ENCODE measurements around the gene CCR7. TPM values are rescaled to one million over a fixed set of nuclear protein-coding genes. Genes with fewer than 3 reads are reported as not detected.

CCR7 gene
- total RNA-seq, 1 experiment from 2014 or later: 0.57 TPM

DNA sequence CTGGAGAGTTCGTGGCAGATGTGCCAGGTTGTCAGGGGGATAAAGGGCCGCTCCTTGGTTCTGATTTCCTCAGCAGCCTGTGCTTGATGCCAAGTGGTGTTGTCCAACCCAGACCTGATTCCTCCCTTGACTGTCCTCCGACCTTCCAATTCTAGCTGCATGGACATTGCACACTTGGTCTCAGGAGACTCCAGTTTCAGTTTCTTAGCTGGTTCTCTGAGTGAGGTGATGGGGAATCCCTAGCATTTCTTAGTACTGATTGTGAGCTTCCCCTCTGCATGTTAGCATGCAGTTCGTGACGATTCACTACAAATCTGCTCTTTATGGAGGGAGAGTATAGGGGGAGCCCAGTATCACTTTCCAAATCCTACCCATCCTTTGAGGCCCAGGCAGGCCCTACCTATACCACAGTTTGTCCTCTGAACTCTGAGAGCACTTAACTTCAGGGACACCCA, 12.4 kb upstream of the CCR7 start (continued):
- no peak for TF ChIP-seq SMAD4 (CRISPR knock-in tag; IDR thresholded peaks at IDR 0.05)
- no peak for TF ChIP-seq ZBTB21 (CRISPR knock-in tag; IDR thresholded peaks at IDR 0.05; ENCODE audit: borderline replicate concordance)
- TF ChIP-seq TP53 (CRISPR knock-in tag; IDR thresholded peaks at IDR 0.05): no peak
- TF ChIP-seq CREM (CRISPR knock-in tag; IDR thresholded peaks at IDR 0.05): no peak
- TF ChIP-seq, protein P1, sequence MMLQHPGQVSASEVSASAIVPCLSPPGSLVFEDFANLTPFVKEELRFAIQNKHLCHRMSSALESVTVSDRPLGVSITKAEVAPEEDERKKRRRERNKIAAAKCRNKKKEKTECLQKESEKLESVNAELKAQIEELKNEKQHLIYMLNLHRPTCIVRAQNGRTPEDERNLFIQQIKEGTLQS (CRISPR knock-in tag; conservative IDR thresholded peaks at IDR 0.05): no peak

DNA sequence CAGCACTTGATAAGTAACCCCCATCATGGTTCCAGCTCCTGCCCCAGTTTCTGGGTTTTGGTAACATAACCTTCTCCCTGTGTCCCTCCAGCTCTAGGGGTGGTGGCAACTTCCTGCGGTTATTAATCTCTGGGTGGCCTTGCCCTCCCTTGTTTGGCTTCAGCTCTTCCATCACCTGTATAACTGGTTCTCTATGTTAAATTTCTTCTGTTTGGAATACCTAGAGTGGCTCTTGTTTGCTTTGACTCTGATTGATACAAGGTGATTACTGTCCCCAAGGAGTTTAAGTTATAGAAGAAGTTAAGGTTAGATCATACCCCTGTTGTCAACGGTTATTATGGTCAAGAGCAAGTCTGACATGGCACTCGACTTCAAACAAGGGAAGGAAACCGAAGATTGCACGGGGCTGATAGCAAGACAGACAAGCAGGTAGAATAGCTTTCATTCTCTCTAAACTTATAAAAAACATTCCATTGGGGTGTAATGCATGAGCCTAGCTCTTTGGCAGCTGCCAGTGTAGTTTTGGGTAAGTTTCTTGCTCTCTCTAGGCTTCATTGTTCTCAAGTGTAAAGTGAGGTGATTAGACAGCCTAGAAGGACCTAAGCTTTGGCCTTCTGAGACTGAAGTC, 11.0 kb upstream of the CCR7 start:
- Mint-ChIP-seq H3K36me3 (no peaks in the 10 kb centered on the region), H3K4me3 (no peak overlapping the region), H3K4me1 (no peaks in the 10 kb centered on the region), H3K9me3 (peaks cover 19% of the 10 kb centered on the region), H3K27ac (no peak overlapping the region), H3K27me3 (ENCODE audit: low read depth) (peaks cover 18% of the 10 kb centered on the region)
- TF ChIP-seq TEAD4 (CRISPR knock-in tag; IDR thresholded peaks at IDR 0.05): no peak
- no peak for TF ChIP-seq ZNF396 (CRISPR knock-in tag; IDR thresholded peaks at IDR 0.05; ENCODE audit: borderline replicate concordance)
- TF ChIP-seq, protein P2, sequence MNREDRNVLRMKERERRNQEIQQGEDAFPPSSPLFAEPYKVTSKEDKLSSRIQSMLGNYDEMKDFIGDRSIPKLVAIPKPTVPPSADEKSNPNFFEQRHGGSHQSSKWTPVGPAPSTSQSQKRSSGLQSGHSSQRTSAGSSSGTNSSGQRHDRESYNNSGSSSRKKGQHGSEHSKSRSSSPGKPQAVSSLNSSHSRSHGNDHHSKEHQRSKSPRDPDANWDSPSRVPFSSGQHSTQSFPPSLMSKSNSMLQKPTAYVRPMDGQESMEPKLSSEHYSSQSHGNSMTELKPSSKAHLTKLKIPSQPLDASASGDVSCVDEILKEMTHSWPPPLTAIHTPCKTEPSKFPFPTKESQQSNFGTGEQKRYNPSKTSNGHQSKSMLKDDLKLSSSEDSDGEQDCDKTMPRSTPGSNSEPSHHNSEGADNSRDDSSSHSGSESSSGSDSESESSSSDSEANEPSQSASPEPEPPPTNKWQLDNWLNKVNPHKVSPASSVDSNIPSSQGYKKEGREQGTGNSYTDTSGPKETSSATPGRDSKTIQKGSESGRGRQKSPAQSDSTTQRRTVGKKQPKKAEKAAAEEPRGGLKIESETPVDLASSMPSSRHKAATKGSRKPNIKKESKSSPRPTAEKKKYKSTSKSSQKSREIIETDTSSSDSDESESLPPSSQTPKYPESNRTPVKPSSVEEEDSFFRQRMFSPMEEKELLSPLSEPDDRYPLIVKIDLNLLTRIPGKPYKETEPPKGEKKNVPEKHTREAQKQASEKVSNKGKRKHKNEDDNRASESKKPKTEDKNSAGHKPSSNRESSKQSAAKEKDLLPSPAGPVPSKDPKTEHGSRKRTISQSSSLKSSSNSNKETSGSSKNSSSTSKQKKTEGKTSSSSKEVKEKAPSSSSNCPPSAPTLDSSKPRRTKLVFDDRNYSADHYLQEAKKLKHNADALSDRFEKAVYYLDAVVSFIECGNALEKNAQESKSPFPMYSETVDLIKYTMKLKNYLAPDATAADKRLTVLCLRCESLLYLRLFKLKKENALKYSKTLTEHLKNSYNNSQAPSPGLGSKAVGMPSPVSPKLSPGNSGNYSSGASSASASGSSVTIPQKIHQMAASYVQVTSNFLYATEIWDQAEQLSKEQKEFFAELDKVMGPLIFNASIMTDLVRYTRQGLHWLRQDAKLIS (CRISPR knock-in tag; IDR thresholded peaks at IDR 0.05; ENCODE audit: borderline replicate concordance): no peak
- TF ChIP-seq EMX1 (CRISPR knock-in tag; IDR thresholded peaks at IDR 0.05): no peak
- no peak for TF ChIP-seq ZBTB21 (CRISPR knock-in tag; IDR thresholded peaks at IDR 0.05; ENCODE audit: borderline replicate concordance)
- no peak for TF ChIP-seq NR1H2 (CRISPR knock-in tag; IDR thresholded peaks at IDR 0.05)
- TF ChIP-seq TEAD1 (CRISPR knock-in tag; IDR thresholded peaks at IDR 0.05): no peak
- TF ChIP-seq HMGA2 (CRISPR knock-in tag; IDR thresholded peaks at IDR 0.05): no peak
- no peak for TF ChIP-seq JAZF1 (CRISPR knock-in tag; IDR thresholded peaks at IDR 0.05)
- TF ChIP-seq NR3C1 (CRISPR knock-in tag; conservative IDR thresholded peaks at IDR 0.05; ENCODE audit: low read depth): no peak
- TF ChIP-seq, protein P3, sequence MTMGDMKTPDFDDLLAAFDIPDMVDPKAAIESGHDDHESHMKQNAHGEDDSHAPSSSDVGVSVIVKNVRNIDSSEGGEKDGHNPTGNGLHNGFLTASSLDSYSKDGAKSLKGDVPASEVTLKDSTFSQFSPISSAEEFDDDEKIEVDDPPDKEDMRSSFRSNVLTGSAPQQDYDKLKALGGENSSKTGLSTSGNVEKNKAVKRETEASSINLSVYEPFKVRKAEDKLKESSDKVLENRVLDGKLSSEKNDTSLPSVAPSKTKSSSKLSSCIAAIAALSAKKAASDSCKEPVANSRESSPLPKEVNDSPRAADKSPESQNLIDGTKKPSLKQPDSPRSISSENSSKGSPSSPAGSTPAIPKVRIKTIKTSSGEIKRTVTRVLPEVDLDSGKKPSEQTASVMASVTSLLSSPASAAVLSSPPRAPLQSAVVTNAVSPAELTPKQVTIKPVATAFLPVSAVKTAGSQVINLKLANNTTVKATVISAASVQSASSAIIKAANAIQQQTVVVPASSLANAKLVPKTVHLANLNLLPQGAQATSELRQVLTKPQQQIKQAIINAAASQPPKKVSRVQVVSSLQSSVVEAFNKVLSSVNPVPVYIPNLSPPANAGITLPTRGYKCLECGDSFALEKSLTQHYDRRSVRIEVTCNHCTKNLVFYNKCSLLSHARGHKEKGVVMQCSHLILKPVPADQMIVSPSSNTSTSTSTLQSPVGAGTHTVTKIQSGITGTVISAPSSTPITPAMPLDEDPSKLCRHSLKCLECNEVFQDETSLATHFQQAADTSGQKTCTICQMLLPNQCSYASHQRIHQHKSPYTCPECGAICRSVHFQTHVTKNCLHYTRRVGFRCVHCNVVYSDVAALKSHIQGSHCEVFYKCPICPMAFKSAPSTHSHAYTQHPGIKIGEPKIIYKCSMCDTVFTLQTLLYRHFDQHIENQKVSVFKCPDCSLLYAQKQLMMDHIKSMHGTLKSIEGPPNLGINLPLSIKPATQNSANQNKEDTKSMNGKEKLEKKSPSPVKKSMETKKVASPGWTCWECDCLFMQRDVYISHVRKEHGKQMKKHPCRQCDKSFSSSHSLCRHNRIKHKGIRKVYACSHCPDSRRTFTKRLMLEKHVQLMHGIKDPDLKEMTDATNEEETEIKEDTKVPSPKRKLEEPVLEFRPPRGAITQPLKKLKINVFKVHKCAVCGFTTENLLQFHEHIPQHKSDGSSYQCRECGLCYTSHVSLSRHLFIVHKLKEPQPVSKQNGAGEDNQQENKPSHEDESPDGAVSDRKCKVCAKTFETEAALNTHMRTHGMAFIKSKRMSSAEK (CRISPR knock-in tag; IDR thresholded peaks at IDR 0.05; ENCODE audit: borderline replicate concordance): no peak
- TF ChIP-seq ESRRA (CRISPR knock-in tag; IDR thresholded peaks at IDR 0.05; ENCODE audit: borderline replicate concordance): no peak
- no peak for TF ChIP-seq ZNF138 (CRISPR knock-in tag; conservative IDR thresholded peaks at IDR 0.05)
- ATAC-seq (no peak), DNase-seq (ENCODE audit: low spot score) (no peak)
- CTCF ChIA-PET: interaction anchor here (1.1 to 1.6 kb wide), 2 partner anchors 16 to 43 kb away, joined by 5 to 6 read pairs; no protein-coding TSS in a partner anchor
- POLR2A ChIA-PET: no interaction called here
